Fibroblast of pulmonary artery (primary cell): Measurements from ENCODE around the gene RAB12.
"Not testable (repeated sequence)": the region's sequence is repeated elsewhere in the genome, so short reads cannot be mapped to it uniquely, and the experiment has no call there.

Experiments
- DNase-seq: peaks from one replicate; pipeline ENCODE4 v3.0.0-alpha.2; 2010; ENCODE audit warnings: low read depth
- H3K4me3 ChIP-seq: replicated peaks from 2 replicates; pipeline ENCODE4 v1.5.1; 2011; ENCODE audit warnings: low read depth, mild to moderate bottlenecking, control low read depth, low read length, moderate library complexity
- CTCF ChIP-seq: IDR thresholded peaks from 2 replicates; pipeline ENCODE4 v1.5.1; 2011; ENCODE audit warnings: mild to moderate bottlenecking, control low read depth, low read length, inconsistent platforms; ENCODE audit errors: missing control alignments

The RAB12 gene

DNA sequence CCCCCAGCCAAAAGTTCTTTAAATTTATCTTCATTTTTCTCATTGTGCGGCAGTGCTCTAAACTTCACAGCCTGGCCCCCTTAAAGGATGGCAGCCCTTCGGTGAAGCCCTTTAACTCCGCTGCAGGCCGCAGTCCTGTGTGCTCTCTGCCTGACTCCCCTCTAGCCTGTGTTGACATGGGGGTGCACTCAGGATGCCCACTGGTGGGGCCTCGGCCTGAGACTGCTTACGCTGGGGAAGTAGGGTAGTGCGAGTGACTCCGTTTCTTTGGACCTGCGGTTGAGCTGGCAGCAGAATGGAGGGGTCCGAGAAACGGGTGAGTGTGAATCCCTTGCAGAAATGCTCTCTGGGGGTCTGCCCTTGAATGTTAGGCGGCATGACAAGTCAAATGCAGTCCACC lies 5.6 kb downstream of the RAB12 start:
- no peak overlapping the region for H3K4me3 ChIP-seq
- no peak for TF ChIP-seq CTCF
- DNase-seq = no peak

- peak; percentile 91 for DNase-seq
- no peak for TF ChIP-seq CTCF
- no peak overlapping the region for H3K4me3 ChIP-seq
Observed at GRCh38 chr18:8615397-8616027, 6.3 kb downstream of the RAB12 start.

DNA sequence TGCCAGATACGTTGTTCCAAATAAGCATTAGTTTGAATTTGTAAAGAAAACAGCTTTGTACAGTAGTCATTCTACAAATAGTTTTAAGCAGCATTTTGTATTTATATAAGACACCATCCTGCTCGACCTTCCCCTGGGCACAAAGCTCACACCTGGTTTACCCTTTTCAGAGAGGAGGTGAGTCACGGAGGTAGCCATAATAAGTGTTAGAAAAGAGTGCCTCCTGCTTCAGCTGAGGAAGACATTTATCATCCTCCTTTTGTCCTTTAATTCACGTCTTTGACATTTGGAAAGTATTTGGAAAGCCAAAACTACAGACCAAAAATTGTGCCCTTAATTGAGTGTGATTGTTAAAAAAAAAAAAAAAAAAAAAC lies 6.8 kb downstream of the RAB12 start:
- TF ChIP-seq CTCF = no peak
- DNase-seq = no peak
- H3K4me3 ChIP-seq = no peak overlapping the region

DNA sequence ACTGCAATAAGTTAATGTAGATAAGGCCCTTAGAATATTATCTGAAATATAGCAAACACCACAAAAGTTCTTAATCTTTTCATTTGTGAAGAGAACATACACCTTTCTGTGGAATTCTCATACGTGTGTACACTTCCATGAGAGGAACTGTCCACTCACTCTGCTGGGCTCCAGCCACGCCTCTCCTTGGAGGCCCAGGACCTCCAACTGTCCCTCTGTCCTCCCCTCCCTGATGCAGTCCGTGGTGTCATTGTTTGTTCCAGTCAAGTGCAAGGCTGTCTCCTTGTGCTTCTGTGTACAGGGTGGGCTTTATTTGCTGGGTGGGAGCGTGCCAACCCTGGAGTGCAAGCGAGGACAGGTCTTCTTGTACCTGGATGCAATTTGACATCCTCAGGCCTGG lies 8.7 kb downstream of the RAB12 start:
- DNase-seq = no peak
- no peak for TF ChIP-seq CTCF
- no peak overlapping the region for H3K4me3 ChIP-seq

GRCh38 chr18:8619041-8619440 lies 9.8 kb downstream of the RAB12 start:
- no peak for DNase-seq
- H3K4me3 ChIP-seq = no peak overlapping the region
- no peak for TF ChIP-seq CTCF

GRCh38 chr18:8619835-8620577 lies 10.8 kb downstream of the RAB12 start:
- no peak overlapping the region for H3K4me3 ChIP-seq
- no peak for DNase-seq
- TF ChIP-seq CTCF = no peak

GRCh38 chr18:8620845-8621244 lies 11.6 kb downstream of the RAB12 start:
- no peak for DNase-seq

DNA sequence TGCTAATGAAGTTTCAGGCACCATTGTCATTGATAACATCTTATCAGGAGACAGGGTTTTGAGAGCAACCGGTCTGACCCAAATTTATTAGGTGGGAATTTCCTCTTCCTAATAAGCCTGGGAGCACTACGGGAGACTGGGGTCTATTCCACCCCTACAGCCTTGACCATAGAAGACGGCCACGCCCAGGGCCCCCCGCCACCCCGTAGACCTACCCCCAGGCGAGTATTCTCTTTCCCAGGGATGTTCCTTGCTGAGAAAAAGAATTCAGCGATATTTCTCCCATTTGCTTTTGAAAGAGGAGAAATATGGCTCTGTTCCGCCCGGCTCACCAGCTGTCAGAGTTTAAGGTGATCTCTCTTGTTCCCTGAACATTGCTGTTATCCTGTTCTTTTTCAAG lies 13.4 kb downstream of the RAB12 start:
- not testable (repeated sequence) for H3K4me3 ChIP-seq, DNase-seq

More at GRCh38 chr18:8620845-8621244, 11.6 kb downstream of the RAB12 start:
- no peak overlapping the region for H3K4me3 ChIP-seq
- no peak for TF ChIP-seq CTCF
